Activated T-helper 9 cell treated with anti-CD3 and anti-CD28 coated beads, Interleukin-2, amount 50 U/mL, for 16 hours (primary cell): ENCODE results near the gene CSRP1.
"Not testable (repeated sequence)": the region's sequence is repeated elsewhere in the genome, so short reads cannot be mapped to it uniquely, and the experiment has no call there.

ENCODE experiments used
- DNase-seq: peaks from one replicate; pipeline ENCODE4 v3.0.0-alpha.2; 2020; ENCODE audit warnings: low read depth

The CSRP1 gene

DNA sequence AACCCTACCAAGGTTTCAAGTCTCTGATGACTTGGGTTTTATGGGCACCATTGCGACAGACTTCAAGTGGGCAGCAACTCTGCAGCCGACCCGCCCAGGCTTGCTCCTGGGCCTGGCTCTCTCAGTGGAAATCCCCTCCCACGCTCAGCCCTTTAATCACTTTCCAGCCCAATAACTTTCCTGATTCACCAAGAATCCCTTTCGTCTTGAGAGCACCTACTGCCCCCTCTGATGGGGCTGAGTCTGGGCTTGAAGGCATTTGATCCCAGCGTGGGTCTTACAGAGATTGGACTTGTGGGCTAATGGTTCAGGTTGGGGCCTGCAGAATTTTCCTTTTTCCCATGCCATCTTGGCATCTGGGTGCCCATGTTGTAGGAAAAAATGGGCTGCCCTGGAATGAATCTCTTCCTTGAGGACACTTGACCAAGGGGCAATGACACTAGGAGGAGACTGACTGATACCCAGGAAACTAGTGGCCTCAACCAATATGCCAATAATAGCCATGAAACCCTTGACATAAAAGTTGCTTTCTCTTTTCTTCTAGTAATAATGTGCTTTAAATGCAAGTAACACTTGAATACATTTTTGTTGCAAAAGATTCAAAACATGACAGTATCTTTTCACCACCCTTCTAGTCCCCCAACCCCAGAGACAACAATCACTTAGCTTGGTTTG, 30.1 kb downstream of the CSRP1 start:
- no peak for DNase-seq

DNA sequence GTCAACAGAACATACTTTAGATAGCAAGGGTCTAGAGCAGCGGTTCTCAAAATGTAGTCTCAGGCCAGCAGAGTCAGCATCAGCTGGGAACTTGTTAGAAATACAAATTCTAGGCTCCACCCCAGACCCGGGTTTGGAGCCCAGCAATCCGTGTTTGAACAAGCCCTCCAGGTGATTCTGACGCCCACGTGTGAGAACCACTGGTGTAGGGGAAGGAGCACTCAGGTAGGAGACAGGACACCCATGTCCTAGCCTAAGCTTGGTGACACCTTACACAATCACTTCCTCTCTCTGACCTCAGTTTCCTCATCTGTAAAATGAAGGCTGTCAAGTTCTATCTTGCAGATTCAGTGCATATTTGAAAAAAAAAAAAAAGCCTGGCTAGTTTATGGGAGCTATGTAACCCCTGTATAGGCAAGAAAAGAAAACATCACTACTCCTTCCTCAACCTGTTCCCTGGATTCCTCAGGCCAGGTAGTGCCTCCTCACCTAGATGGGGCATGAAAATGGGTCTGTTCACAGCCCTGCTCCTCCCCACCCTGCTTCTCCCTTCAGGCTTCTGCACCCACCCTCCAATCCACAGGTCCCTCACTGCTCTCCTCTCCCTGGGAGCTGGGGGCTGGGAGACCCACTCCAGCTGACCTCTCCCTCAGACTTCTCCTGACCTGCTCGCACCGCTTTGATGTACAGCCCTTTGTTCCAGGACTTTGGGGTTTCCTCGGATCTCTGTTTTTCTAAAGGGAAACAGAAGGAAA, 30.8 kb downstream of the CSRP1 start:
- no peak for DNase-seq

GRCh38 chr1:201475130-201475529, 31.8 kb downstream of the CSRP1 start:
- DNase-seq: no peak

DNA sequence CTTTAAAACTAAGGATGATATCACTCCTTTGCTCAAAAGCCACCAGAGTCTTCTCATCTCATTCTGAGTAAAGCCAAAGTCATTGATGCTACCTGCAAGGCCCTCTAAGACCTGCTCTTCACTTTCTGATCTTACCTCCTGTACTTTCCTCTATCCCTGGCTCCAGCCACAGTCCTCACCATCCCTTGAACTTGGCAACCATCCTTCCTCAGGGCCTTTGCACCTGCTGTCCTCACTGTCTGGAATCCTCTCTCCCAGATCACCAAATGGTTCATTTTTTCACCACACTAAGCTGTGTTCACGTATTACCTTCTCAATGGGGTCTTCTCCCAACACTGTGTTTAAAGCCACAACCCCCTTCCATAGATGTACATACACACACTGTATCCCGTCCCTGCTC, 33.6 kb downstream of the CSRP1 start:
- DNase-seq: no peak

- DNase-seq: not testable (repeated sequence)
Measured at GRCh38 chr1:201472321-201472720, 34.6 kb downstream of the CSRP1 start.

GRCh38 chr1:201471772-201472171, 35.2 kb downstream of the CSRP1 start:
- DNase-seq: no peak

DNA sequence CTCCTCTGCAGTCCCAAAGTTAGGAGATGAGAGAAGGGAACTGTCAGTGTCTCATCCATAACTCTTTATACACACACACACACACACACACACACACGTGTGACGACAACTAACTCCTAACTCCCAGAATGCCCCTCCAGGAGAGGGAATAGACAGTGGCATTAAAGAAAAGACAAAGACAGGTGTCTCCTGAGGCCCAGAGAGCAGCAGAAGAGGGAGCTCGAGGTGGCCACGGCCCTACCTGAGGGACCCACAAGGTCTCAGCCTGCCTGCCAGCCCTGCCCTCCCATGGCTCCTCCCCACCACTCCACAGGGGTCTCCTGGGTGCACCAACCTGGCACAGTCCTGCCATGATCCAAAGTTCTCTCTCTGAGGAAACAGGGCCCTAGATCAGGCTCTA, 36.3 kb downstream of the CSRP1 start:
- no peak for DNase-seq

- DNase-seq: no peak
Measured at GRCh38 chr1:201469645-201470074, 37.3 kb downstream of the CSRP1 start.

DNA sequence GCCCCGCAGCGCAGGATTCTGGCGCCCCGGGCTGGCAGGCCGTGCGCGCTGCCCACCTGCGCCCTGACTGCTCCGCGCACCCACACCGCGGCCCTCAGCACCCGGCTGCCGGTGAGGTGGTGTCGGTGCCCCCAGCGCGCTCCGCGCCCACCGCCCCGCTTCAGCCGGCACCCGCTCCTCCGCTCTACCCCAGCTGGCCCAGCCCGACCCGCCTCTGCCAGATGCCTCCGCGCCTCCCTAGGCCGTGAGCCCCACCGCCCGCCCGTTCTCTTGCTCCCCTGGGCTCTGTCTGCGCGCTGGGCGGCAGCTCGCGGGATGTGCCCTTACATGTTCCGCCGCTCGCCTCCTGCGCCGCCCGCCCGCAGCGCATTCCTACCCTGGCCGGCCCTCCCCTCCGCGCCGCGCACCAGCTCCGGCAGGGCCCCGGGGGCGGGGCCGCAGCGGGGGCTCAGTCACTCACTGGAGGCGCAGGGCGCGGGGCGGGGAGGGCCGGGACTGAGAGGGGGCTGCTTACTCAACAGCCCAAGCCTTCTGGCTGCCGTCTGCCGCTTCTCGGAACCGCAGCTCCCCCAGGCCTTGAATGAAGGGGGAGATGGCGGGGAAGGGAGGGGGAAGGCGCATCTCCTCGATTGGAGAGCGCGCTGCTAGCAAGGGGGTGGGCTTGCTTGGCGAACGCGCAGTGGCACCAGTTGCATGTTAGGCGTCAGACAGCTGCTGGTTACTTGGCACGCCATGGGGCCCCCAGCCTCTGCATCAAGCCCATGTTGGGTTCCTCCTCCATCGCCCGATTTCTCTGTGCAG, 37.9 kb downstream of the CSRP1 start, which contains the start of gene PHLDA3:
Gene PHLDA3, minus strand, starts transcription at position 345 of the 801 bp plus-strand sequence. CDS start 402 bp downstream, outside the sequence.
- no peak for DNase-seq

DNA sequence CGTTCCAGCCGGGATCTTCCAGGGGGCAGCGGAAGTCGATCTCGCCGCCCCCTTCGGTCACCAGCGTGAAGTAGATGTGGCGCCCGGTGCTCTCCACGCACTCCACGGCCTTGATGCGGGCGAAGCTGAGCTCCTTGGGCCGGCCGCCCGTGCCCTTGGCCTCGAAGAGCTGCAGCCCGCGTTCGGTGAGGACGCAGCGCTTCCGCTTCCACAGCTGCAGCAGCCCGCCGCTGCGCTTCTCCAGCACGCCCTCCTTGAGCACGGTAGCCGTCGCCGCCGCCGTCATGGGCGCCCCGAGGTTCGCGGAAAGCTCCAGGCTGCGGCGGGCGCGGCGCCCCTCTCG, 38.5 kb downstream of the CSRP1 start:
- no peak for DNase-seq

- DNase-seq: no peak
Measured at GRCh38 chr1:201466492-201466891, 40.4 kb downstream of the CSRP1 start.

DNA sequence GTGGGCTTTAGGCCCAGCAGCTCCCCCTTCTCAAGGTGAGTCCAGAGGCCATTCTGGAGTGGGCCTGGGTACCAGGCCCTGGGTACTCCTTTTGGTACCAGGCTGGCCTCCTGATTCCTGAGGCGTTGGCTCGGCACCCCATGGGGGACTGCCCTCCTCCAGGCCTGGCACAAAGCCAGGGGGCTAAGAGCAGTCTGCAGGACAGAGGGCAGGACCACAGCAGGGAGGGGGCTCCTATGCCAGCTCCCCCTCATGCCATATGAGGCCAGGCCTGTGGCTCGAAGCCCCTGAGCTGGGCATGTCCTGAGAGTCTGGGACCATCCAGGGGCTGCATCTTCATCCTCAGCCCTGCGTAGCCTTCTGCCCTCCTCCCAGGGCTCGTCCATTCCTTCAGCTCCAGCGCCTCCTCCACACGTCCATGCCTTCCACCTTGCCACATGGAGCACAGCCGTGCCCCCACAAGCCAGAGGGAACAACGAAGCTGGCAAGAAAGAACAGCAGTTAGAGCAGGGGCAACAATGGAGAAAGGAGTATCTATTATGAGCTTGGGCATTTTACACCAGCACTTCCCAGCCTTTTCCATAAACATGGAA, 41.1 kb downstream of the CSRP1 start:
- no peak for DNase-seq

DNA sequence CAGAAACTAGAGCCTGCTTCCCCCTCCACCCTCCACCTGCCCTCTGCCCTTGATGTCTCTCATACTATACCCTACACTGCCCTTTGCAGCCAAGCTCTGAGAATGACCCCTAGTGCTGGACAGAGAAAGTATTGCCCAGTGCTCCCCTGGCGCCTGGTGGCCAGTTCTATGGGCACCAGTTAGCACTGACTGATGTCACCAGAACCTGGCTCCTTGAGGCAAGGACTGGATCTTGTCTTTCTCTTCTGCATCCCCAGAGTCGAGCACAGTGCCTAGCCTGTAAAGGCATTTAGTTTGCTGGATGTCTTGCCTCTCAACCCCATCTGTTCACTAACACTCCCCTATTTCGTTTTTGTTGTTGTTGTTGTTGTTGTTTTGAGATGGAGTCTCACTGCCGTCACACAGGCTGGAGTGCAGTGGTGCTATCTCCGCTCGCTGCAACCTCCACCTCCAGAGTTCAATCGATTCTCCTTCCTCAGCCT, 43.8 kb downstream of the CSRP1 start:
- no peak for DNase-seq

GRCh38 chr1:201461645-201462441, 45.1 kb downstream of the CSRP1 start:
- DNase-seq: no peak

DNA sequence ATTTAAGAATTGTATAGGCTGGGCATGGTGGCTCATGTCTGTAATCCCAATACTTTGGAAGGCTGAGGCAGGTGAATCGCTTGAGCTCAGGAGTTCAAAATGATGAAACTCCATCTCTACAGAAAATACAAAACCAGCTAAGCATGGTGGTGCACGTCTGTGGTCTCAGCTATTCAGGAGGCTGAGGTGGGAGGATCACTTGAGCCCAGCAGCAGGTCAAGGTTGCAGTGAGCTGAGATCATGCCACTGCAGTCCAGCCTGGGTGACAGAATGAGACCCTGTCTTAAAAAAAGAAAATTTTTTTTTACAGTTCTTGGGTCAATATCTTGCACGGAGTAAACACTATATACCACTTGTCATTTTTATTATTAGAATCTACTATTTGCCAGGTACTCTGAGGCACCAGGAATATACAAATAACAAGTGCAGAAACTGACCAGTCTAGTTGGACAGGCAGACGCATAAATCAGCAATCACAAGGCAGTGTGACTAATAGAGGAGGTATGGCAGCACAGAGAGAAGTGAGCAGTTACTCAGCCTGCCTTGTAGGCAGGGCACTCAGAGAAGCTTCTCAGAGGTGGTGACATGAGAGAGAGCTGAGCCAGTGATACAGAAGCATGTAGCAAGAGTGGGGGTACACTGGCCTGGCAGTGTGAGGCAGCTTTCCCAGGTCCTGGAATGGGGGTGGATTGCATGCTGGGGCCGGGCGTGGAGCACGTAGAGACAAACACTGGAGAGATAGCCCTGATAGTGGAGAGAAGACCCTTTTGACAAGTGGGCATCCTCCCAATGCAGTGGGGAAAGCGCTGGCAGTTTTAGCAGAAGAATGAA, 45.9 kb downstream of the CSRP1 start:
- DNase-seq: no peak

- DNase-seq: no peak
Measured at GRCh38 chr1:201459775-201460174, 47.1 kb downstream of the CSRP1 start.

DNA sequence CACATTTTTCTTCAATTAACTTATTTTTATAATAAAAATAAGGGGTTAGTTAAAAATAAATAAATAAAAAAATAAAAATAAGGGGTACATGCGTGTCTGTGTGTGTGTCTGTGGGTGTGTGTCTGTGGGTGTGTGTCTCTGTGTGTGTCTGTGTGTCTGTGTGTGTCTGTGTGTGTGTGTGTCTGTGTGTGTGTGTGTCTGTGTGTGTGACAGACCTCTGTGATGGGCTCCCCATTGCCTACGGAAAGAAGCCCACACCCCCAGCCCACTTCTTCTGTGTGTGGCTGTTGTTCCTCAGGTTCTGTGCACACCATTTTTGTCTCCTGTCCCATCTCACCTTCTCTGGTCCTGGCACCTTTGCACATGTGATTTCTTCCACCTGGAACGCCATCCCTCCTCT, 47.9 kb downstream of the CSRP1 start:
- DNase-seq: no peak

- DNase-seq: no peak
Measured at GRCh38 chr1:201457508-201457960, 49.4 kb downstream of the CSRP1 start.

- no peak for DNase-seq
Measured at GRCh38 chr1:201456499-201457309, 50.2 kb downstream of the CSRP1 start.

GRCh38 chr1:201455098-201455497, 51.8 kb downstream of the CSRP1 start:
- no peak for DNase-seq
